Measurements from ENCODE around the gene RPIA. TPM values are rescaled to one million over a fixed set of nuclear protein-coding genes. Genes with fewer than 3 reads are reported as not detected.
"Not testable (repeated sequence)": the region's sequence is repeated elsewhere in the genome, so short reads cannot be mapped to it uniquely, and the experiment has no call there.

The RPIA gene
- total RNA-seq, 1 experiment from 2014 or later: 10.7 TPM

GRCh38 chr2:88765154-88765888 is 73.8 kb downstream of the RPIA start:
- ChIA-PET POLR2A (ENCODE audit: unreplicated experiment) (no interaction called here), CTCF (interaction anchor here (0.6 kb wide), 1 partner anchor 28 kb away, joined by 3 read pairs; no protein-coding TSS in a partner anchor)
- Histone ChIP-seq H3K4me2 (ENCODE audit: low read length) (no peak overlapping the region), H3K4me3 (ENCODE audit: low read length) (no peak overlapping the region), H3K27me3 (ENCODE audit: low read length) (peaks cover 19% of the 10 kb centered on the region), H3F3A (ENCODE audit: low read length, unreplicated experiment) (no peaks in the 10 kb centered on the region), H3K27ac (ENCODE audit: low read length) (no peak overlapping the region), H3K9ac (ENCODE audit: low read length) (no peak overlapping the region), H3K79me2 (ENCODE audit: low read length) (no peaks in the 10 kb centered on the region), H2AFZ (ENCODE audit: low read length) (no peak overlapping the region), H3K36me3 (ENCODE audit: low read depth, low read length) (no peaks in the 10 kb centered on the region), H4K20me1 (ENCODE audit: low read length) (no peaks in the 10 kb centered on the region), H3K9me2 (replicated peaks; ENCODE audit: low read length) (no peaks in the 10 kb centered on the region), H3K4me1 (ENCODE audit: insufficient read depth, low read length) (no peaks in the 10 kb centered on the region), H3K9me3 (ENCODE audit: low read length) (no peaks in the 10 kb centered on the region)
- no peak for ATAC-seq
- BruUV-seq (replicated peaks): no TSS peak
- no peak for DNase-seq
- intact Hi-C loops (cut with micrococcal nuclease): no loop called here
- TF ChIP-seq EZH2 (IDR thresholded peaks at IDR 0.05; ENCODE audit: low read length, unreplicated experiment) (no peak), CTCF (conservative IDR thresholded peaks at IDR 0.05; ENCODE audit: low read depth, low read length) (no peak), EZH2phosphoT487 (IDR thresholded peaks at IDR 0.05; ENCODE audit: borderline replicate concordance, low read length) (no peak)

GRCh38 chr2:88765889-88766481 is 74.5 kb downstream of the RPIA start:
- H3K27ac ChIP-seq (ENCODE audit: low read length); H2AFZ ChIP-seq (ENCODE audit: low read length); H3K9ac ChIP-seq (ENCODE audit: low read length); POLR2A ChIA-PET (ENCODE audit: unreplicated experiment); H4K20me1 ChIP-seq (ENCODE audit: low read length); H3K4me2 ChIP-seq (ENCODE audit: low read length); H3F3A ChIP-seq (ENCODE audit: low read length, unreplicated experiment); intact Hi-C loops (cut with micrococcal nuclease); H3K79me2 ChIP-seq (ENCODE audit: low read length); H3K9me3 ChIP-seq (ENCODE audit: low read length); H3K9me2 ChIP-seq (replicated peaks; ENCODE audit: low read length); DNase-seq; H3K36me3 ChIP-seq (ENCODE audit: low read depth, low read length); H3K4me1 ChIP-seq (ENCODE audit: insufficient read depth, low read length); BruUV-seq (replicated peaks); ATAC-seq; H3K4me3 ChIP-seq (ENCODE audit: low read length): not testable (repeated sequence)
- CTCF ChIA-PET: interaction anchor here (0.6 kb wide), 1 partner anchor 29 kb away, joined by 3 read pairs; no protein-coding TSS in a partner anchor
- peaks cover 20% of the 10 kb centered on the region for H3K27me3 ChIP-seq (ENCODE audit: low read length)

GRCh38 chr2:88770016-88770415 is 78.5 kb downstream of the RPIA start:
- Histone ChIP-seq H3K27me3 (ENCODE audit: low read length) (peaks cover 42% of the 10 kb centered on the region), H3K4me3 (ENCODE audit: low read length) (no peak overlapping the region), H3K4me1 (ENCODE audit: insufficient read depth, low read length) (no peaks in the 10 kb centered on the region), H3K9me2 (replicated peaks; ENCODE audit: low read length) (no peaks in the 10 kb centered on the region), H3K27ac (ENCODE audit: low read length) (no peak overlapping the region), H3K36me3 (ENCODE audit: low read depth, low read length) (no peaks in the 10 kb centered on the region), H3K9me3 (ENCODE audit: low read length) (no peaks in the 10 kb centered on the region), H3F3A (ENCODE audit: low read length, unreplicated experiment) (no peaks in the 10 kb centered on the region), H3K79me2 (ENCODE audit: low read length) (no peaks in the 10 kb centered on the region), H4K20me1 (ENCODE audit: low read length) (no peaks in the 10 kb centered on the region), H2AFZ (ENCODE audit: low read length) (no peak overlapping the region), H3K9ac (ENCODE audit: low read length) (no peak overlapping the region), H3K4me2 (ENCODE audit: low read length) (no peak overlapping the region)
- ChIA-PET POLR2A (ENCODE audit: unreplicated experiment) (no interaction called here), CTCF (no interaction called here)
- BruUV-seq (replicated peaks): no TSS peak
- no peak for DNase-seq
- intact Hi-C loops (cut with micrococcal nuclease): no loop called here
- TF ChIP-seq EZH2phosphoT487 (IDR thresholded peaks at IDR 0.05; ENCODE audit: borderline replicate concordance, low read length) (no peak), CTCF (conservative IDR thresholded peaks at IDR 0.05; ENCODE audit: low read depth, low read length) (no peak), EZH2 (IDR thresholded peaks at IDR 0.05; ENCODE audit: low read length, unreplicated experiment) (no peak)
- ATAC-seq: no peak

- CTCF ChIA-PET; H3F3A ChIP-seq (ENCODE audit: low read length, unreplicated experiment); H3K9ac ChIP-seq (ENCODE audit: low read length); H2AFZ ChIP-seq (ENCODE audit: low read length); POLR2A ChIA-PET (ENCODE audit: unreplicated experiment); H3K36me3 ChIP-seq (ENCODE audit: low read depth, low read length); intact Hi-C loops (cut with micrococcal nuclease); H3K79me2 ChIP-seq (ENCODE audit: low read length); H3K27ac ChIP-seq (ENCODE audit: low read length); H3K9me2 ChIP-seq (replicated peaks; ENCODE audit: low read length); H3K9me3 ChIP-seq (ENCODE audit: low read length); BruUV-seq (replicated peaks); ATAC-seq; H3K4me3 ChIP-seq (ENCODE audit: low read length); H3K4me2 ChIP-seq (ENCODE audit: low read length); H4K20me1 ChIP-seq (ENCODE audit: low read length); DNase-seq; H3K4me1 ChIP-seq (ENCODE audit: insufficient read depth, low read length): not testable (repeated sequence)
- peaks cover 38% of the 10 kb centered on the region for H3K27me3 ChIP-seq (ENCODE audit: low read length)
These were observed 82.0 kb downstream of the RPIA start for GRCh38 chr2:88773233-88774028.

All from PC-3 (cell line).